Measurements from ENCODE around the gene SYNE4.
A peak's percentile ranks its signal among the peaks of the same experiment; 100 is the strongest.
"Not testable (repeated sequence)": the region's sequence is repeated elsewhere in the genome, so short reads cannot be mapped to it uniquely, and the experiment has no call there.

Gene SYNE4

GRCh38 chr19:35990771-35991730, 17.6 kb downstream of the SYNE4 start:
- DNase-seq = no peak

GRCh38 chr19:35990156-35990555, 18.5 kb downstream of the SYNE4 start:
- DNase-seq = no peak

DNA sequence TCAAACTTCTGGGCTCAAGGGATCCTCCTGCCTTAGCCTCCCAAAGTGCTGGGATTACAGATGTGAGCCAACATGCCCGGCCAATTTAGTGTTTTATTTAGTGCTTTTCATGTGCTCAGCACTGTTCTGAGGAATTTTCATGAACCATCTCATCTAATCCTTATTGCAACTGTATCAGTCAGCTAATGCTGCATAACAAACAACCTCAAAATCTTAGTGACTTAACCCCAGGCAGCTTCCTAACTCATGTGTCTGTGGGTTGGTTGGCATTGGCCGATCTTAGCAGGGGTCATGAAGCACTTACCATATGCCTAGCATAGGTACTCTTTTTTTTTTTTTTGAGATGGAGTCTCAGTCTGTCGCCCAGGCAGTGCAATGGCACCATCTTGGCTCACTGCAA, 19.8 kb downstream of the SYNE4 start:
- no peak for DNase-seq

DNA sequence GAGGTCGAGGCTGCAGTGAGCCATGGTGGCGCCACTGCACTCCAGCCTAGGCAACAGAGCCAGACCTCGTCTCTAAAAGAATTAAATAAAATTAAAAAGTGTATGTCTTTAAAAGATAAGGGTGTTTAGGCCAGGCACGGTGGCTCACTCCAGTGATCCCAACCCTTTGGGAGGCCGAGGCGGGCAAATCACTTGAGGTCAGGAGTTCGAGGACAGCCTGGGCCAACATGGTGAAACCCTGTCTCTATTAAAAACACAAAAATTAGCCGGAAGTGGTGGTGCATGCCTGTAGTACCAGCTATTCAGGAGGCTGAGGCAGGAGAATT, 21.1 kb downstream of the SYNE4 start:
- DNase-seq = no peak

GRCh38 chr19:35986664-35987570, 21.7 kb downstream of the SYNE4 start:
- peak in 23 of 56 donors; percentile 7 to 48 (median 22) for DNase-seq

DNA sequence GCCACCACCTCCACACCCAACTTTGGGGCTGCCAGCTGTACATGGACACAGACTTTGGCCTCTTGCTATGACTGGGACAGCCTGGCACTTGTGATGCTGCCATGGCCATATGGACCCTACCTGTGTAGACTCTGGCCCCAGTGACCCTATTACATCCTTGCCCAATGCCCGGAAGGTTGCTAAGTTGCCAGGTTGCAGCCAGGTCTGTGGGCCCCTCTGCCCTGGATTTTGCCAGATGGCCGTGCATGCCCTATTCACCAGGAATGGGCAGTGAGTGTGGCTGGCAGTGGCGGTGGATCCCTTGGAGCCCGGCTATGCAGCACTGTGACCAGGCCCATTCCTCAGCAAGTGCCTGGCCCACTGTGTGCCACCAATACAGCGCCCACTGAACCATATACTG, 22.5 kb downstream of the SYNE4 start:
- DNase-seq = no peak

DNA sequence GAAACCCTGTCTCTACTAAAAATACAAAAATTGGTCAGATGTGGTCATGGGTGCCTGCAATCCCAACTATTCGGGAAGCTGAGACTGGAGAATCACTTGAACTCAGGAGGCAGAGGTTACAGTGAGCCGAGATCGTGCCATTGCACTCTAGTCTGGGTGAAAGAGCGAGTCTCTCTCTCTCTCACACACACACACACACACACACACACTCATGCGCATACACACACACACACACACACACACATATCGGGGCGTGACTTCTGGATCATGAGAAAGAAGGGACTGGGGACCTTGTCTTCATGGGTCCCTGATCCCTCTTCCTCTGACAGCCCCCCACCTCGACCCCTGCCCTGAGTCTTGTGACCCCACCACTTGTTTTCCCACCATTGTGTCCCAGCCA, 25.4 kb downstream of the SYNE4 start:
- DNase-seq = no peak

GRCh38 chr19:35980997-35981396, 27.6 kb downstream of the SYNE4 start:
- not testable (repeated sequence) for DNase-seq

DNA sequence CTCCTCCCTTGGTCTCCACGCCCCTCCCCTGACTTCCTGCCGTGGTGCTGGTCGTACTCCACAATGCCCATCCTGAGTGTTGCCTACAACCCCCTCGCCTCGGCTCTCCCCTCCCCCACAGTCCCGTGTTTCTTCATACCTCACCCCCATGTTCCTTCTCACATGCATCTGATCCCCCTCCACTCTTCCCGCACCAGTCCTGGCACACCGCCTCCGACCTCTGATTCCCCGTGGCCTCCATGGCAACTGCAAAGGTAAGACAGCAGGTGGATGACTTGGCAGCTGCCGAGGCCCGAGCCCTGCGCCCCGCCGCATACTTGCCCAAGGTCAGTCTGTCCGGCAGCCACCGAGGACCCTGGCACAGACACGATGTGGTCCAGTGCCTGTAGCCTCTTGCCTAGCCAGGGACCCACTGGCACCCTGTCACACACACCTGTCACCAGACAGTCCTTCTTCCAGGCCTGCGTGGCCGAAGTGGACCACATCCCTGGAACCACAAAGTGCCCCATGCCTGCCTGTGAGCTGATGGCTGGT, 29.7 kb downstream of the SYNE4 start:
- no peak for DNase-seq

DNA sequence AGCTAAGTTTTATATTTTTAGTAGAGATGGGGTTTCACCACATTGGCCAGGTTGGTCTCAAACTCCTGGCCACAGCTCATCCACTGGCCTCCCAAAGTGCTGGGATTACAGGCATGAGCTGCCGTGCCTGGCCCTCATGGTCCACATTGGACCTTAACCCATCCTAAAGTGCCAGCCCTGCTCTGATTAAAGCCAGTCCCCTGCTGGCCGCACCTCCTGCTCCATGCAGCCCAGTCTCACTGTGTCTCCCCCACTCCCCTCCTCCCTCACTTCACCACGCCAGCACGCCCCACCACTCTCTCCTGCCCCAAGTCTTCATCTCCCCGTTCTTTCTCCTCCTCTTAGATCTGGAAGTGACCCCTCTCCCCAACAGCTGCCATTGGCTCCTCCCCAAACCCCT, 30.3 kb downstream of the SYNE4 start:
- no peak for DNase-seq

- no peak for DNase-seq
These were observed 31.0 kb downstream of the SYNE4 start for GRCh38 chr19:35977446-35978222.

DNA sequence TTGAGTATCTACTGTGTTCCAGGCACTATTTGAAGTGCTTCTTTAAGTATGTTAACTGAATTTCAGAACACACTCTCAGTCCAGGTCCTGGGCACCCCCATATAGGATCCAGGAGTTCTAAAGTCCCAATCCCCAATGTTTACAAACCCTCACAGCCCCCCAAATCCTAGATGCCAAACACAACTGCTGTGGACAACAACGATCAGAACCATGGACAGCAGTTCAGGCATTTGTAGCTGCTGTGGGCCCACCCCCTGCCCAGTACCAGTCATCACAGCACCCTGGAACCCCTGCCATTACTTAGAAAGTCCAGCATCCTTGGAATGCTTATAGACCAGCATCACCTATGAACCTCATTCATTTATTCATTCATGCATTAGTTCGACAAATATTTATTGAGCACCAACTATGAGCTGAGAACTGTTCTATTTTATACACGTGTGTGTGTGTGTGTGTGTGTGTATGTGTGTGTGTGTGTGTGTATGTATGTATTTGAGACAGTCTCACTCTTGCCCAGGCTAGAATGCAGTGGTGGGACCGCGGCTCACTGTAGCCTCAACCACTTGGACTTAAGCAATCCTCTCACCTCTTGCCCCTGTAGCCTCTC, 32.9 kb downstream of the SYNE4 start:
- no peak for DNase-seq

GRCh38 chr19:35973487-35973886, 35.1 kb downstream of the SYNE4 start:
- DNase-seq = peak in 2 of 56 donors; percentile 18 to 30

- no peak for DNase-seq
These were observed 41.8 kb downstream of the SYNE4 start for GRCh38 chr19:35966771-35967170.

- DNase-seq = peak in 3 of 56 donors; percentile 7 to 14 (median 8)
These were observed 45.1 kb downstream of the SYNE4 start for GRCh38 chr19:35963514-35963913.

DNA sequence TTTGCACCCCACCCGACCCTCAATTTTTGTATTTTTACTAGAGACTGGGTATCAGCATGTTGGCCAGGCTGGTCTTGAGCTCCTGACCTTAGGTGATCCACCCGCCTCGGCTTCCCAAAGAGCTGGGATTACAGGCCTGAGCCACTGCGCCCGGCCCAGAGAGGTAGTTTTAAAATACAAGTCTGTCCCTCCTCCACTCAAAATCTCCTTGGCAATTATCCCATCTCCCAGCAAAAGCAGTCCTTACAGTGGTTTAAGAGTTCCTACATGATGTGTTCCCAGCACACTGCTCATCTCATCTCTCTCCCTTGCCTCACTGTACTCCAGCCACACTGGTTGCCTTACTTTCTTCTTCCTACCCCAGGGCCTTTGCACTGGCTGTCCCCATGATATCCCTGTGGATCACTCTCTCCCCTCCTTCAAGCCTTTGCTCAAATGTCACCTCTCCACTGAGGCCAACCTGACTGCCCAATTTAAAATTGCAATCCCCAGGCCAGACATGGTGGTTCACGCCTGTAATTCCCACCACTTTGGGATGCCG, 48.1 kb downstream of the SYNE4 start:
- DNase-seq = no peak

GRCh38 chr19:35959968-35960320, 48.7 kb downstream of the SYNE4 start:
- no peak for DNase-seq

GRCh38 chr19:35959040-35959967, 49.3 kb downstream of the SYNE4 start:
- peak in 32 of 56 donors; percentile 5 to 77 (median 40) for DNase-seq

- DNase-seq = no peak
These were observed 50.0 kb downstream of the SYNE4 start for GRCh38 chr19:35958660-35959039.

Data from amygdala (tissue), 56 donors.